Measurements from ENCODE around the gene CCNY.
A peak's percentile ranks its signal among the peaks of the same experiment; 100 is the strongest.
"Not testable (repeated sequence)": the region's sequence is repeated elsewhere in the genome, so short reads cannot be mapped to it uniquely, and the experiment has no call there.

The CCNY gene

GRCh38 chr10:35334297-35334696 is 2.0 kb upstream of the CCNY start:
- no peak for DNase-seq

- DNase-seq = peak; percentile 27
Measured at GRCh38 chr10:35335133-35336083, 901 bp upstream of the CCNY start.

GRCh38 chr10:35336921-35337823 is 863 bp downstream of the CCNY start:
- DNase-seq = peak; percentile 46

- no peak for DNase-seq
Measured at GRCh38 chr10:35339942-35340341, 3.6 kb downstream of the CCNY start.

GRCh38 chr10:35340975-35341374 is 4.7 kb downstream of the CCNY start:
- no peak for DNase-seq

GRCh38 chr10:35341521-35341920 is 5.2 kb downstream of the CCNY start:
- DNase-seq = no peak

GRCh38 chr10:35342183-35342753 is 6.0 kb downstream of the CCNY start:
- no peak for DNase-seq

- DNase-seq = no peak
Measured at GRCh38 chr10:35343739-35344138, 7.4 kb downstream of the CCNY start.

GRCh38 chr10:35345383-35345742 is 9.1 kb downstream of the CCNY start:
- no peak for DNase-seq

GRCh38 chr10:35346248-35346647 is 9.9 kb downstream of the CCNY start:
- DNase-seq = no peak

GRCh38 chr10:35347121-35347562 is 10.8 kb downstream of the CCNY start:
- DNase-seq = no peak

- DNase-seq = no peak
Measured at GRCh38 chr10:35347899-35348608, 11.7 kb downstream of the CCNY start.

- no peak for DNase-seq
Measured at GRCh38 chr10:35348609-35349388, 12.5 kb downstream of the CCNY start.

GRCh38 chr10:35349389-35349915 is 13.1 kb downstream of the CCNY start:
- DNase-seq = no peak

- no peak for DNase-seq
Measured at GRCh38 chr10:35351021-35351420, 14.7 kb downstream of the CCNY start.

- no peak for DNase-seq
Measured at GRCh38 chr10:35352097-35352496, 15.8 kb downstream of the CCNY start.

- peak; percentile 32 for DNase-seq
Measured at GRCh38 chr10:35352512-35352911, 16.2 kb downstream of the CCNY start.

GRCh38 chr10:35353395-35353794 is 17.1 kb downstream of the CCNY start:
- DNase-seq = no peak

GRCh38 chr10:35353805-35354204 is 17.5 kb downstream of the CCNY start:
- DNase-seq = no peak

GRCh38 chr10:35354257-35354656 is 17.9 kb downstream of the CCNY start:
- DNase-seq = not testable (repeated sequence)

GRCh38 chr10:35355971-35356724 is 19.8 kb downstream of the CCNY start:
- DNase-seq = no peak
